DND-41 (cell line): Measurements from ENCODE around the gene MCRIP1.

Experiments used
- ATAC-seq: fragments of 200-7000 bp; cut with Tn5 transposase; 3 replicates; pipeline ENCODE4 v1.9.1; 2021; ENCODE audit warnings: low read depth; ENCODE audit not compliant: insufficient read depth
- DNase-seq: peaks from one replicate; pipeline ENCODE4 v3.0.0-alpha.2; 2020
- H2AFZ ChIP-seq: 2 replicates; pipeline ENCODE4 v1.6.0; 2012; ENCODE audit warnings: low read depth, low read length
- H3K27ac ChIP-seq: 2 replicates; pipeline ENCODE4 v1.5.1; 2012; ENCODE audit warnings: low read length, inconsistent platforms
- H3K27me3 ChIP-seq: fragments of 200-600 bp; sonication (generic); 2 replicates; pipeline ENCODE4 v1.6.0; 2012; ENCODE audit warnings: low read length, mild to moderate bottlenecking, inconsistent platforms; ENCODE audit not compliant: insufficient read depth, poor library complexity
- H3K36me3 ChIP-seq: 2 replicates; pipeline ENCODE4 v1.5.1; 2012; ENCODE audit warnings: low read length, inconsistent platforms; ENCODE audit not compliant: insufficient read depth
- H3K4me1 ChIP-seq: 2 replicates; pipeline ENCODE4 v1.5.1; 2012; ENCODE audit warnings: mild to moderate bottlenecking, low read length; ENCODE audit not compliant: insufficient read depth
- H3K4me2 ChIP-seq: 2 replicates; pipeline ENCODE4 v1.6.0; 2012; ENCODE audit warnings: mild to moderate bottlenecking, moderate library complexity, low read length, inconsistent platforms; ENCODE audit not compliant: insufficient read depth
- H3K4me3 ChIP-seq, 2 experiments: fragments of 200-600 bp in 1 of 2; shearing (Covaris generic) in 1 of 2; 2 replicates each; pipeline ENCODE4 v1.5.1; 2012 to 2016; ENCODE audit warnings: inconsistent platforms in 2 of 2, low read length in 2 of 2, mild to moderate bottlenecking in 2 of 2, low read depth in 1 of 2, moderate library complexity in 1 of 2
- H3K79me2 ChIP-seq: 2 replicates; pipeline ENCODE4 v1.6.0; 2012; ENCODE audit warnings: low read length, inconsistent platforms; ENCODE audit not compliant: insufficient read depth
- H3K9ac ChIP-seq: 2 replicates; pipeline ENCODE4 v1.6.0; 2012; ENCODE audit warnings: low read depth, mild to moderate bottlenecking, inconsistent platforms, low read length, moderate library complexity
- H3K9me3 ChIP-seq: 2 replicates; pipeline ENCODE4 v1.5.1; 2012; ENCODE audit warnings: low read length, moderate library complexity, mild to moderate bottlenecking, inconsistent platforms; ENCODE audit not compliant: insufficient read depth, severe bottlenecking
- H4K20me1 ChIP-seq: 2 replicates; pipeline ENCODE4 v1.6.0; 2012; ENCODE audit warnings: low read length; ENCODE audit not compliant: insufficient read depth
- CTCF ChIP-seq: IDR thresholded peaks from 2 replicates; pipeline ENCODE4 v1.5.1; 2012; ENCODE audit warnings: borderline replicate concordance, low read length, moderate library complexity, mild to moderate bottlenecking; ENCODE audit not compliant: poor library complexity, severe bottlenecking; ENCODE audit errors: extremely low read depth
- EZH2 ChIP-seq: IDR thresholded peaks from 3 replicates; pipeline ENCODE4 v1.6.1; 2012; ENCODE audit warnings: borderline replicate concordance, low read depth, mild to moderate bottlenecking, moderate library complexity, low read length, inconsistent platforms; ENCODE audit not compliant: severe bottlenecking

MCRIP1 gene

GRCh38 chr17:81851423-81851822 is 18.3 kb upstream of the MCRIP1 start:
- Histone ChIP-seq H3K36me3 (peaks cover 79% of the 10 kb centered on the region), H3K4me1 (peaks cover 4% of the 10 kb centered on the region; the same call in 1 of the 2 replicates), H3K9ac (no peak overlapping the region), H3K4me2 (no peak overlapping the region), H4K20me1 (peaks cover 31% of the 10 kb centered on the region), H3K27ac (no peak overlapping the region), H3K9me3 (no peaks in the 10 kb centered on the region), H3K27me3 (no peaks in the 10 kb centered on the region), H3K4me3 (no peak overlapping the region), H2AFZ (no peak overlapping the region), H3K79me2 (peaks cover 51% of the 10 kb centered on the region)
- ATAC-seq: no peak
- no peak for DNase-seq
- TF ChIP-seq CTCF (no peak), EZH2 (no peak)

DNA sequence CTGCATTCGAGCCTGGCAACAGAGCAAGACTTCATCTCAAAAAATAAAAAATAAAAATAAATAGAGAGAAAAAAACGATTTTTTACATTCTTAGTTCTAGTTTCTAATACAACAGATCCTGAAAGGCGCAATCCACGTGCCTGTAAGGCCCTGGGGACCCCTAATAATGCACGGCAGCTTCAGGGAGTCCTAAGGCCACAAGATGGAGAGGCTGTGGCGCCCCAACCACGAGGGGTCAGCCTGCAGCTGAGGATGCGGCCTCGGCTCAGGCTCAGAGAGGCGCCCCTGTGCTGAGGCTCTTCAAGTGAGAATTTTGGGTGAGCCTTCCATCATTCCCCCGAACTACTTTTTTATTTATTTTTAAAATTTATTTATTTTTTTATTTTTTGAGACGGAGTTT is 16.4 kb upstream of the MCRIP1 start:
- peaks cover 33% of the 10 kb centered on the region for H3K79me2 ChIP-seq
- H3K4me2 ChIP-seq: no peak overlapping the region
- H4K20me1 ChIP-seq: peaks cover 34% of the 10 kb centered on the region
- no peak for DNase-seq
- no peak overlapping the region for H3K9ac ChIP-seq
- H3K4me1 ChIP-seq: 0 out of 2 replicates have a peak, but pooled peaks cover 4% of the 10 kb centered on the region
- no peak overlapping the region for H3K27ac ChIP-seq
- H3K9me3 ChIP-seq: no peaks in the 10 kb centered on the region
- H3K4me3 ChIP-seq: no peak overlapping the region
- no peaks in the 10 kb centered on the region for H3K27me3 ChIP-seq
- peaks cover 80% of the 10 kb centered on the region for H3K36me3 ChIP-seq
- TF ChIP-seq EZH2 (no peak), CTCF (no peak)
- ATAC-seq: no peak
- no peak overlapping the region for H2AFZ ChIP-seq

DNA sequence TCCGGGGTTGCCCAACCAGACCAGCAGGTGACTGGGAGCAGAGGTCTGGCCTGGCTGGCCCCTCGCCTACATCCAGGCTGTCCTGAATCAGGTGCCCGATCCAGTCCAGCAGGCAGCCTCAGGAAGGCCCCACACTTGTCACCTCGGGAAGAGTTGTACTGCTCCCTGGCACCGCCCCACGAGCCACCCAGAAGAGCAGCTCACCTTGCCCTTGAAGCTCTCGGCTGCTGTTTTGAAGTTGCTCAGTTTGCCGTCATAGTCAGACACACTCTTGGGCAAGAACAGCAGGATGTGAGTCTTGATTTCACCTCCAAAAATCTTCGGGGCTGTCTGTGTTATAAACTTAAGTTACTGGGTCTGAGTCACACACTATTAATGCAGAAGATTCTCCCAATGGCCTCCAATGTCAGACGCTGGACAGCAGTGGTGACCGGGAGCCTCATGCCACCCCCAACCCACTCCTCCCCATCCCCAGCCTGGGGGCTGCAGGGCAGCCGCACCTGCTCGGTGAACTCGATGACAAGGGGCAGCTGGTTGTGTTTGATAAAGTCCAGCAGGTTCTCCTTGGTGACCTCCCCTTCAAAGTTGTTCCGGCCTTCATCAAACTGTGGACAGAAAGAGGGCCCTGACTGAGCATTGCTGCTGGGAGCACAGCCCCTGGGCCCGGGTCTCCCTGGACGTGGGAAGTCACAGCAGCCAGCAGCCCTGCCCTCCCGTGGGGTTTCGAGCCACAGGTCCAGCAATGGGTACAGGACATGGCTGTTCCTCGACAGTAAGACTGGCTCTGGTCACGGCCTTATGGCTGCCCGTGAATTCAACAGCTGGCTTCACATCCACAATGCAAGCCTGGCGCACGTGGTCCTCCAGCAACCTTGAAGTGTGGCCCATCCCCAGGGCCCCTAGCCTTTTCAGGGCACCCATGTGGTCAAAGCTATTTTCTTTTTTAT is 13.9 kb upstream of the MCRIP1 start:
- TF ChIP-seq CTCF (no peak), EZH2 (no peak)
- Histone ChIP-seq H3K36me3 (peaks cover 78% of the 10 kb centered on the region), H2AFZ (no peak overlapping the region), H3K4me3 (no peak overlapping the region), H3K4me2 (no peak overlapping the region), H3K4me1 (no peaks in the 10 kb centered on the region), H3K9me3 (no peaks in the 10 kb centered on the region), H3K9ac (no peak overlapping the region), H3K79me2 (peaks cover 13% of the 10 kb centered on the region), H3K27ac (no peak overlapping the region), H3K27me3 (no peaks in the 10 kb centered on the region), H4K20me1 (peaks cover 32% of the 10 kb centered on the region)
- ATAC-seq (no peak), DNase-seq (no peak)
